ENCODE measurements around the gene NOL4L.
A peak's percentile ranks its signal among the peaks of the same experiment; 100 is the strongest.

NOL4L gene

DNA sequence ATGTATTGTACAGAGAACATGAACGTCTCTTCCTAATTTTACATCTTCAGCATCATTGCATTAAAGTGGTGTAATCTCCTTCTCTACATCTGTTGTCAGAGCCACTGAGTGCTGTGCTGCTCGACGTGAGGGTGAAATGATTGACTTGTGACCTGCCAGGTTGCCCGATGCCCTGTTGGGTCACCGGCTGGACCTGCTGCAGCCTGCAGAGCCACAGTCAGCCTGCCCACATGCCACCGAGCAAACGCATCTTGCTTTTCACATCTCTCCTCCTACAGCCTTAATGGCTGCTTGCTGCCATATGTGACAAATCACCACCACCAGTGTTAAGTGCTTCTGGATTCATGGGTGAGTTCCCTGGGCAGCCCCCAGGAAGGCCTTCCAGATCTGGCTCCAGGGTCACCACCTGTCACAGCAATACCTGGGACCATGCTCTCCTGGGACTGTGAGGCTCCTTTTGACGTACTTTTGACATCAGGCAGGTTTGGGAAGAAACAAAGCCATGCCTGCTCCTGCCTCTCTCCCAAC lies 146.7 kb downstream of the NOL4L start:
- no peak for DNase-seq

DNA sequence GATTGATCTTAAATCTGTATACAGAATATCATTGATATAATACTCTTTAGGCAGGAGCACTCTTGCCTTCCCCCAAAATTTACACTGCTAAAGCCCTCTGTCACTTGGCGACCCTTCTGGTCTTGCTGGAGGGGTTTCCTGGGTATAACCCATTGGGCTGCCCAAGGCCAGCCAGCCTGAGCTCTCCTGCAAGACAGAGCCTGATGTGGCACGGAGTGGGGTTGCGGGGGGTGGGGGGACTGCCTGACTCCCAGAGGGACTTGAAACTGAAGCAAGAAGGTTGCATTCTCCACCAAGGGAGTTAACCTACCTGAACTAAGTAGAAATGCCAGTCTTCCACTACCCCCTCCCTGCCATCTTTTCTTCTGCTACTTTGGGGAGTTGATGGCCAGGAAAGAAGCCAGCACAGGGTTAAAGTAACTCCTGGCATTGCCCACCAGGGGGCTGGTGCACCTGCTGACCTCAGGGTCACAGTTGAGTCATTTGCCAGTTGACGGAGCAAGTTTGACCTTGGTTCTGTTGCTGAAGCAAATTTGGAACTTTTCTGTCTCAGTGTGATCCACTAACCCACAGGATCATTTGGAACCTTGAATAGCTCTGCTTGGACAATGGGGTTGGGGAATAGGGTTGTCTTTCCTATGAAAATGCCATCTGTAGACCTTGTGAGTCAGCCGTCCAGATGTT lies 147.6 kb downstream of the NOL4L start:
- no peak for DNase-seq

DNA sequence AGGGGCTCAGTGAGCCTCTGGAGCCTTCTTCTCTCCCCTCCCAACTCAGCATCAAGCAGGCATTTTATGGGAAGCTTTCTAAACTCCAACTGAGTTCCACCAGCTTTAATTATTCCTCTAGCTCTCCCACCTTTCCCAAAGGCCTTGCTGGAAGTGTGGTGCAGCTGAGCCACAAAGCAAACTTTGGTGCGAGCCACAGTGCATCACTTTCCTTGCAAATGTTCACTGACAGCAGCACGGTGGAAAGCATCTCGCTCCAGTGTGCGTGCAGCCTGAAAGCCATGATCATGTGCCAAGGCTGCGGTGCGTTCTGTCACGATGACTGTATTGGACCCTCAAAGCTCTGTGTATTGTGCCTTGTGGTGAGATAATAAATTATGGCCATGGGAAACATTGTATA lies 148.2 kb downstream of the NOL4L start:
- no peak for DNase-seq

- DNase-seq, result no peak
Observed at GRCh38 chr20:32436142-32436861, 148.8 kb downstream of the NOL4L start.

DNA sequence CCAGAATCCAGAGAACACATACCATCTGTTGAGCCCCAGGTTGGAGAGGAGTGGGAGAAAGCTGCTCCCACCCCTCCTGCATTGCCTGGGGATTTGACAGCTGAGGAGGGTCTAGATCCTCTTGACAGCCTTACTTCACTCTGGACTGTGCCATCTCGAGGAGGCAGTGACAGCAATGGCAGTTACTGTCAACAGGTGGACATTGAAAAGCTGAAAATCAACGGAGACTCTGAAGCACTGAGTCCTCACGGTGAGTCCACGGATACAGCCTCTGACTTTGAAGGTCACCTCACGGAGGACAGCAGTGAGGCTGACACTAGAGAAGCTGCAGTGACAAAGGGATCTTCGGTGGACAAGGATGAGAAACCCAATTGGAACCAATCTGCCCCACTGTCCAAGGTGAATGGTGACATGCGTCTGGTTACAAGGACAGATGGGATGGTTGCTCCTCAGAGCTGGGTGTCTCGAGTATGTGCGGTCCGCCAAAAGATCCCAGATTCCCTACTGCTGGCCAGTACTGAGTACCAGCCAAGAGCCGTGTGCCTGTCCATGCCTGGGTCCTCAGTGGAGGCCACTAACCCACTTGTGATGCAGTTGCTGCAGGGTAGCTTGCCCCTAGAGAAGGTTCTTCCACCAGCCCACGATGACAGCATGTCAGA lies 149.6 kb downstream of the NOL4L start:
- DNase-seq, result no peak

DNA sequence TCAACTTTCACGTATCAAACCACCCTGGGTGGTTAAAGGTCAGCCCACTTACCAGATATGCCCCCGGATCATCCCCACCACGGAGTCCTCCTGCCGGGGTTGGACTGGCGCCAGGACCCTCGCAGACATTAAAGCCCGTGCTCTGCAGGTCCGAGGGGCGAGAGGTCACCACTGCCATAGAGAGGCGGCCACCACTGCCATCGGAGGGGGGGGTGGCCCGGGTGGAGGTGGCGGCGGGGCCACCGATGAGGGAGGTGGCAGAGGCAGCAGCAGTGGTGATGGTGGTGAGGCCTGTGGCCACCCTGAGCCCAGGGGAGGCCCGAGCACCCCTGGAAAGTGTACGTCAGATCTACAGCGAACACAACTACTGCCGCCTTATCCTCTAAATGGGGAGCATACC lies 150.7 kb downstream of the NOL4L start:
- no peak for DNase-seq

DNA sequence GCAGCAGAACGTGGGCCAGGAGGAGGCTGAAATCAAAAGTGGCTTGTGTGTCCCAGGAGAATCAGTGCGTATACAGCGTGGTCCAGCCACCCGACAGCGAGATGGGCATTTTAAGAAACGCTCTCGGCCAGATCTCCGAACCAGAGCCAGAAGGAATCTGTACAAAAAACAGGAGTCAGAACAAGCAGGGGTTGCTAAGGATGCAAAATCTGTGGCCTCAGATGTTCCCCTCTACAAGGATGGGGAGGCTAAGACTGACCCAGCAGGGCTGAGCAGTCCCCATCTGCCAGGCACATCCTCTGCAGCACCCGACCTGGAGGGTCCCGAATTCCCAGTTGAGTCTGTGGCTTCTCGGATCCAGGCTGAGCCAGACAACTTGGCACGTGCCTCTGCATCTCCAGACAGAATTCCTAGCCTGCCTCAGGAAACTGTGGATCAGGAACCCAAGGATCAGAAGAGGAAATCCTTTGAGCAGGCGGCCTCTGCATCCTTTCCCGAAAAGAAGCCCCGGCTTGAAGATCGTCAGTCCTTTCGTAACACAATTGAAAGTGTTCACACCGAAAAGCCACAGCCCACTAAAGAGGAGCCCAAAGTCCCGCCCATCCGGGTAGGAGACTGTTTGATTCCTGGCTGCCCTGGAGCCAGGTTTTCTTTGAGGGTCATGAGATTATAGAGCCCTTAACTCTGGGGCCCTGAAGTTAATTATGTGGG lies 151.7 kb downstream of the NOL4L start:
- no peak for DNase-seq

DNA sequence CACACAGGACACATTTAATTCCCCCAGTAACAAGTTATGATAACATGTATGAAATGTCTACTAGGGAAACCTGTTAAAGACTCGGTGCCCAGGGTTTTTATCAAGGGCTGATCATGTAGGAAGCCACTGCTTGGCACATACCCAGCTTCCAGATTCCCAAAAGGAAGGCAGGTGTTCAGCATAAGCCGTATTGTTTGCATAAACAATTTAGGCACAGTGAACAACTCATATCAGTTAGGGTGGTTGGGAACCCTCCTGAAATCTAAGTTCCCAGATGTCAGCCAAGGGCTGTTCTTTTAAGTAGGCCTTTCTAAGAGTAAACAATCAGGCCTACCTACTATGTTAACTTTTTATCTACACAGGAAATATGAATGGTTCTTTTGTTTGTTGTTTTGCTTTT lies 152.9 kb downstream of the NOL4L start:
- no peak for DNase-seq

GRCh38 chr20:32431457-32431856 lies 153.7 kb downstream of the NOL4L start:
- no peak for DNase-seq

GRCh38 chr20:32429745-32430360 lies 155.3 kb downstream of the NOL4L start:
- no peak for DNase-seq

DNA sequence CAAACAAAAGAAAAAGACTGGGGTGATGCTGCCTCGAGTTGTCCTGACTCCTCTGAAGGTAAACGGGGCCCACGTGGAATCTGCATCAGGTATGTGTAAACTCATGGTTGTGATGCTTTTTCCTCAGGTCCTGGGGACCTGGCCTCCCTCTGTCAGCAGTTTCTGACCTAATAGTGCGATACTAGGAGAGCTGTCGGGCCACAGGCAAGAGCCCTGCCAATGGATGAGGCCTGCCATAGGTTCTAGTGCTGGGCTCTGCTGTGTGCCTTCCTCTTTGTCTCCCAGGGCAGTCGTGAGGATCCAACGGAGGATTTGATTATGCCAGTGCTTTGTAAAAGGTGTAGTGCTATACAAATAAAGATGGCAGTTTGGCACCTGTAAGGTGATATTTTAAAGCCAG lies 155.8 kb downstream of the NOL4L start:
- DNase-seq, result no peak

GRCh38 chr20:32427996-32428395 lies 157.1 kb downstream of the NOL4L start:
- no peak for DNase-seq

DNA sequence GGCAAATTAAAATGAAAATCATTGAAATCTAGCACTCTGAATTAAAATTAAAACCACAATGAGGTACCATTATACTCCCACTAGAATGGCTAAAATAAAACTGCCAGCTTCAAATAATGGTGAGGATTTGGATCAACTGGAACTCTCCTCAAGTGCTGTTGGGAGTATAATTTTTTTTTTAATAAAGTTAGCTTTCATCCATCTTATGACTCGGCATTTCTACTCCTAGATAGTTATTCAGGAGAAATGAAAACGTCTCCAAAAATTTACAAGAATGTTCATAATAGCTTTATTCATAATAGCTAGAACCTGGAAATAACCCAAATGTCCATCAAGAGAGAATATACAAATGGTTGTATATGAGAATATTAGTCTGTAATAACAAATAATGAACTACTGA lies 163.8 kb downstream of the NOL4L start:
- DNase-seq, result no peak

GRCh38 chr20:32418376-32418775 lies 166.8 kb downstream of the NOL4L start:
- DNase-seq, result no peak

DNA sequence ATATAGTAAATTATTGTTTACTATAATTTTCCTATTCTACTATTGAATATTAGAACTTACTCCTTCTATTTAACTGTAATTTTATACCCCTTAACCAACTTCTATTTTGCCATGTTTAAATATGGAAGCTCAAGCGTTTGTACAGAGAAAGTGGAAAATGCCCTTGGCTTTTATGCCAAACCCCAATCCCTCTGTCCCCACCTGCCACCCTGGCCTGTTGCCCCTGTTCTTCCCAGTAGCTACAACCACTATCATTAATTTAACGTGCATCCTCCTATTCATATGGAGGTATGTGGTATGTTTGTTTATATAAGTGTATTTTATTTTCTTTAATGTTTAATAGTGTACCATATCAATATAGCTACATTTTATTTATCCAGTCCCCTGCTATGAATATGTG lies 168.9 kb downstream of the NOL4L start:
- DNase-seq, result no peak

GRCh38 chr20:32415494-32415893 lies 169.6 kb downstream of the NOL4L start:
- DNase-seq, result no peak

DNA sequence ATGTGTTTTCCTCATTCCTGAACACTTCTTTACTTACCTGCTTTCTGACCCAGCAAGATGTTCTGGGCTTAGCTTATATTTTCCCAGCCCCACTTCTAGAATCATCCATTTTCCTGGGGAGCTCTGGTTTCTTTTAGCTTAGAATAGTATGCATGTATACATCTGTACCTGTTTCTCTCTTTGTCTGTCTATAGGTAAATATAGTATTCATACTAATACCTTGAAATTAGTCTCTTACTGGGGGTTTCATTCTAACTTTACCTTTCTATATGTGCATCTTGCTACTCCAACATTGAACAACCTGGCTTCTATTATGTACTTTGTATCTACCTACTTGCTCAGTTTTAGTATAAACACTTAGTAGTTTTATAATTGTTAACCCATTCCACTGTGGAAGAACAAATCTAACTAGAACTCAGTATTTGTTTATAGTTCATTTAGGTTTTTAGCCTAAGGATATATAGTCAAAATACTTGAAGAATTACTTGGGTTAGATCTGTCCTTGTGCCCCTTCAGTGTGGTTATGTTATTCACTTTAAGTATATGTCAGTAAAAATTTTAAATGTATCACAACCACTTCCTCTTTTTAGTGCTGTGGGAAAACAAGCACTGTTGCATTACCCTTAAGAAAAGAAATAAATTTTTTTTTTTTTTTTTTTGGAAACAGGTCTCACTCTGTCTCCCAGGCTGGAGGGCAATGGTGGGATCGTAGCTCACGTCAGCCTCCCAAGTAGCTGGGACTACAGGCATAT lies 173.0 kb downstream of the NOL4L start:
- DNase-seq, result no peak

- peak; percentile 59 for DNase-seq
Observed at GRCh38 chr20:32407131-32407750, 177.9 kb downstream of the NOL4L start.

DNA sequence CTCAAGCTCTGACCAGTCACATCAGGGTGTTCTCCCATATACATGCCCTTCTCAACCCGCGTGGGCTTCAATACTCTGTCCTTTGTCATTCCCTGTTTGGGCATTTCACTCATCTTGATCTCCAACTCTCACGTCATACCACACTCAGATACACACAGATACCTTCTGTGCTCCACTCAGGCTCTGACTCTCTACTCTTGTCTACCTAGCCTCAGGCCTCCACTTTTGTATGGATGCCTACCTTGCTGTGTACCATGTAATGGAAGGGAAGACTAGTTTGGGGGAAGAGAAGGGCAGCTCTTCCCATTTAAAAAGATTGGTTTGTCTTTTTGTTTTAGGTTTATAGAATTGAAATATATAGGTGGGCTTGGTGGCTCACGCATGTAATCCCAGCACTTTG lies 178.4 kb downstream of the NOL4L start:
- no peak for DNase-seq

DNA sequence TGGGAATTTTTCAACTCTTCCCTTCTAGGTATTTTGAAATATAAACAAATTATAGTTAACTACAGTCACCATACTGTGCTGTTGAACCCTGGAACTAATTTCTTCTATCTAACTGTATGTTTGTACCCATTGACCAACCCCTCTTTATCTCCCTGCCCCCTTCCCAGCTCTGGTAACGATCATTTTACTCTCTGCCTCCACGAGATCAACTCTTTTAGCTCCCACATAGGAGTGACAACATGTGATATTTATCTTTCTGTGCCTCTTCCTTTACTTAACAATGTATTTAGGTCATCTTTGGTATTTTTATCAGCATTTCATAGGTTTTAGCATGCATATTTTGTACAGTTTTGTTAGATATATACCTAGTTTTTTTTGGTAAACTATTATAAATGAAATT lies 181.1 kb downstream of the NOL4L start:
- no peak for DNase-seq

DNA sequence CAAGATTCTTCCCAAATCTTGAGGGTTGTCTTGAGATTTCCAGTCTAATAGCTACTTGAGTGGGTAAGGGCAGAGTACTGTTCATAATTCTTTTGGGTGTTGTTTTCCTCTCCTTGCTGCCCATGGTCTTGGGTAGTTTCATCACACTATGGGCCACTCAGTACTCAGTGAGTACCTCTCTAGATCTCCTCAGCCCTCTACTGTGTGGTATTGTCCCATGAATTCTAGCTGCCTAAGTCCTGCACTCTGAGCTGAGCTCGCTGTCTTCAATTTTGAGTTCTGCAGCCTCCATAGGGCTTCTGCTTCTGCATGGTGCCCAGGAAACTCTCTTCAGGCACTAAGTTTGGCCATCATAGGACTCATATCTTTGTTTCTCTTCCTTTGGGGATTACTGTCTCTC lies 184.7 kb downstream of the NOL4L start:
- no peak for DNase-seq

Measured in activated CD4-positive, alpha-beta T cell treated with anti-CD3 and anti-CD28 coated beads, Interleukin-2, amount 50 U/mL, for 1 hour (primary cell).